CD4-positive, alpha-beta T cell treated with Interleukin-10 for 1 hour (primary cell): ENCODE results near the gene S100A14.
A peak's percentile ranks its signal among the peaks of the same experiment; 100 is the strongest.
"Not testable (repeated sequence)": the region's sequence is repeated elsewhere in the genome, so short reads cannot be mapped to it uniquely, and the experiment has no call there.

Experiments
- DNase-seq: peaks from one replicate; pipeline ENCODE4 v3.0.0-alpha.2; 2020

S100A14 gene

GRCh38 chr1:153614189-153614900 lies 1.8 kb downstream of the S100A14 start:
- no peak for DNase-seq

GRCh38 chr1:153613406-153613805 lies 2.7 kb downstream of the S100A14 start:
- DNase-seq, result no peak

GRCh38 chr1:153612755-153613331 lies 3.3 kb downstream of the S100A14 start, which contains the start of gene S100A16:
S100A16 (minus strand) TSS chr1:153613137; CDS start chr1:153608151, 4,986 bp downstream.
- DNase-seq, result no peak

- DNase-seq, result no peak
These were observed 3.9 kb downstream of the S100A14 start for GRCh38 chr1:153612111-153612754.

- no peak for DNase-seq
These were observed 4.8 kb downstream of the S100A14 start for GRCh38 chr1:153611356-153611755.

DNA sequence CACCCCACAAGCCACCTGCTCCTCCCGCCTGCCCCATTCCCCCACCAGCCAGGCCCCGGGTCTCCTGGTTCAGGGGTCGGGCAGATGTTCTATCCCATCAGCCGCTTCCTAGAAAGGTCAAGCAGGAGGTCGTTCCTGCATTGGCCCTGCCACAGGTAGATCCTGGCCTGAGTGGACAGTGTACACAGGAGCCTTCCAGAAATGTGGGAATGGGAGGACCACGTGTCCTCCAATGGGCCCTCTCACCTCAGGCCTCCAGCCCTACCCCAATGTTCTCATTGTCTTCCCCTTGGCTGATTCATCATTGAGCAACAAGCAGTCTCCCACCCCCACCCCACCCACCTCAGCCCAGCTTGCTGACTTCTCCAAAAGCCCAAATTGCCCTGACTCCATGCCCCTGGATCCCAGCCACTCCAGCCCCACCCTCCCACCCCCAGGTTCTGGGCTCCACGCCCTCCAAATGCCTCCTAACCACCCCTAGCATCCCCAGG lies 5.3 kb downstream of the S100A14 start:
- DNase-seq, result no peak

- DNase-seq, result no peak
These were observed 5.8 kb downstream of the S100A14 start for GRCh38 chr1:153610334-153610733.

DNA sequence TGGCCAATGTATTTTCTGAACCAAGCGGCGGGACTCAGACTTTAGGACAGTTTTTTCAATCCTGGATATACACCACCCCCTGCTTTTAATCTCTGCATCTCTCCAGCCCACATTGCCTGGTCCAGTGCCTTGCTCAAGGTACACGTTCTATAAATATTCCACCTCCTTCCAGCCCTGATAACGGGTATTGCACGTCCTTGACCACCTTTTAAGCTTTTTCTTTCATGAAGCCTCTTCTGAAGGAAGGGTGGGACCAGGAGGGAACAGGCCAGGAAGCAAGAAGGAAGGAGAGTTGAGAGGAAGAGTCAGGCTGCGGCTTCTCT lies 6.6 kb downstream of the S100A14 start:
- no peak for DNase-seq

- no peak for DNase-seq
These were observed 7.2 kb downstream of the S100A14 start for GRCh38 chr1:153608742-153609584.

GRCh38 chr1:153608089-153608682 lies 7.9 kb downstream of the S100A14 start:
- DNase-seq, result no peak

GRCh38 chr1:153607381-153607780 lies 8.7 kb downstream of the S100A14 start:
- DNase-seq, result no peak

DNA sequence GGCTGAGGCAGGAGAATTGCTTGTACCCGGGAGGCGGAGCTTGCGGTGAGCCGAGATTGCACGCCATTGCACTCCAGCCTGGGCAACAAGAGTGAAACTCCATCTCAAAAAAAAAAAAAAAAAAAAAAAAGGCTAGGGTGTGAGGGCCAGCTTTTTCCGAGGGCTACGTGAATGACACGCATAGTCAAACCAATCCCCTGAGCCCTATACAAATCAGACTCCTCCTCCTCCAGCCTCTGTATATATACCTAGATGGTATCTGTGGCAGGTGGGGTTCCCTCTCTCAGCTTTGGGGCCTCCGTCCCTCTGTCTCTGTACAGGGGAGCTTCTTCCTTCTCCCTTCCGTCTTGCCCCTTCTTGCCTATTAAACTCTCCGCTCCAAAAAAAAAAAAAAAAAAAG lies 9.9 kb downstream of the S100A14 start:
- DNase-seq, result no peak

GRCh38 chr1:153602749-153603148 lies 13.4 kb downstream of the S100A14 start:
- no peak for DNase-seq

- DNase-seq, result no peak
These were observed 16.3 kb downstream of the S100A14 start for GRCh38 chr1:153599847-153600246.

DNA sequence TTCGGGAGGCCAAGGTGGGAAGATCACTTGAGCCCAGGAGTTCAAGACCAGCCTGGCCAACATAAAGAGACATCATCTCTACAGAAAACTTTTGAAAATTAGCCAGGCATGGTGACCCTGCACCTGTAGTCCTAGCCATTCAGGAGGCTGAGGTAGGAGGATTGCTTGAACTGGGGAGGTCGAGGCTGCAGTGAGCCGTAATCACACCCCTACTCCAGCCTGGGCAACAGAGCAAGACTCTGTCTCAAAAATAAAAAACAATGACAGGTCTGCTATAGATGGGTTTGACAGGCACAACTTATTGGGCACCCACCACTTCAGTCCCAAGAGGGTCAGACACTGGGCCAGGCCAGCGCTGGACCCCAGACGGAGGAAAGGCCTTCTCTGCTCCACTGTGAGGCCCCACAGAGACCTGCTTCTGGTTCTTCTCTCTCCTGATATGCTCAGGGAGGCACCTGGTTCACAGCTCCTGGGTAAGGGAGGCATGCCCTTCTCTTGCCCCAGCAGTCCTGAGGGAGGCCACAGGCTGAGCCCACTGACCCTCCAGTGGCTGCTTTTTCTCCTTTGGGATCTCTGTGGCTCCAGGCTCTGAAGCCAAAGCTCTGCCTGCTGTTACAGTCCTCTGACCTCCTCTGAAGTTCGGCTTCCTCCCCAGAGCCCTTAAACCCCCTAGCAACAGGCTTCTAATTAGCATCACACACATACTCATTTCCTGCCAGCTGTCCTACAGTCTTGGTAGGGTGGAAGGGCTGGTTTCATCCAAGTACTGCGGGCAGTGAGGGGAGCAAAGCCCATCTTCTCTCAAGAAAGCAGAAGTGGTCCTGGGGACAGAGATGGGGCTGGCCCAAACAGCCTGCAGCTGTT lies 17.6 kb downstream of the S100A14 start:
- peak; percentile 12 for DNase-seq

DNA sequence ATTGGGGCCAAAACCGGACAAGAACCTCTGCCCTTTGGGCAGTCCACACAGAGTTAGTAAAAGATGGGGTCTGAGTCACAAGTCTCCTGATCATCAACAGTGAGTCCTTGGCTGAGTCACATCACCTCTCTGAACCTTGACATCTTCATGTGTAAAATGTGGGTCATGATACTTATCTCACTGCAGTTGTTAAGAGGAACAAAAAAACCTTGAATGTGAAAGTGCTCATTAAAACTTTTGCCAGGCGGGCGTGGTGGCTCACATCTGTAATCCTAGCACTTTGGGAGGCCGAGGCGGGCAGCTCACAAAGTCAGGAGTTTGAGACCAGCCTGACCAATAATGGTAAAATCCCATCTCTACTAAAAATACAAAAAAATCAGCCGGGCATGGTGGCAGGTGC lies 18.9 kb downstream of the S100A14 start:
- no peak for DNase-seq

- no peak for DNase-seq
These were observed 23.4 kb downstream of the S100A14 start for GRCh38 chr1:153592748-153593147.

- no peak for DNase-seq
These were observed 27.6 kb downstream of the S100A14 start for GRCh38 chr1:153588482-153588881.

DNA sequence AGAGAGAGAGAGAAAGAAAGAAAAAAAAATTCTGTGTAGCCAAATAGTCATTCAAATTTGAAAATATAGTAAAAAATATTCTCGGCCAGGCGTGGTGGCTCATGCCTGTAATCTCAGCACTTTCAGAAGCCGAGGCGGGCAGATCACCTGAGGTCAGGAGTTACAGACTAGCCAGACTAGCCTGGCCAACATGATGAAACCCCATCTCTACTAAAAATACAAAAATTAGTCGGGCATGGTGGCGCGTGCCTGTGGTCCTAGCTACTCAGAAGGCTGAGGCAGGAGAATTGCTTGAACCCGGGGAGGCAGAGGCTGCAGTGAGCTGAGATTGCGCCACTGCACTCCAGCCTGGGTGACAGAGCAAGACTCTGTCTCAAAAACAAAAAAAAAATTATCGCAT lies 28.1 kb downstream of the S100A14 start:
- DNase-seq, result not testable (repeated sequence)

DNA sequence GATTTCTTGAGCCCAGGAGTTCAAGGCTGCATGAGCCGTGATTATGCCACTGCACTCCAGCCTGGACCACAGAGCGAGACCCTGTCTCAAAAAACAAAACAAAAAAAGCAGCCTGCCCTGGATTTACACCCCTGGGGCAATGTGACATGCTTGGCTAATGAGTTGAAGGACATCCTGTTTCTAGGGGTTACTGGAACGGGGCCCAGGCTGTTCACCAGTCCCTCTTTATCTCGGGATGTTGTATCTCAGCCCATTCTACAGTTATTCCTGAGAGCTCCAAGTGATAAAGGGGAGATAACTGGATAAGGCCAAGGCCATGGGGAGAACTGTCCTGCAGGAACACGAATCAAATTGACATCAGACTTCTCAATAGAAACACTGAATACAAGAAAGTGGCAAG lies 28.8 kb downstream of the S100A14 start:
- DNase-seq, result no peak

GRCh38 chr1:153586347-153586746 lies 29.8 kb downstream of the S100A14 start:
- DNase-seq, result no peak

DNA sequence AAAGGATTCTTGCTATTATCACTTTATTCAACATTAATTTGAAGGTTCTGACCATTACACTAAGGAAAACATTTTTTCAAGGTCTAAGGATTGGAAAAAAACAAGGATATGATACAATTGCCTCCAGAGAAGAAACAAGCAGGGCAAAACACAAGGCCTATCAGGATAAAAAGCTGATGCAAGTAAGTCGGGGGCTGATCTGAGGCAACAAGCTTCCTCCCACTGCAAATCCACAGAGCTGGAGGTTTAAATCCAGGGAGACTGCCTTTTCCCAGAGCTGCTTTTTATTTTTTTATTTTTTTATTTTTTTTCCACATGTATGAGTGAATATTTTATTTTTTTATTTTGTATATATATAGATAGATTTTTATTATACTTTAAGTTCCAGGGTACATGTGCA lies 31.1 kb downstream of the S100A14 start:
- no peak for DNase-seq
